PFSK-1 (cell line): ENCODE data around the gene DIP2C.

ENCODE experiments used
- FOXP2 ChIP-seq: optimal IDR thresholded peaks from 2 replicates; pipeline ENCODE3; 2011; ENCODE audit warnings: borderline replicate concordance, control low read depth, inconsistent platforms; ENCODE audit not compliant: insufficient read depth; ENCODE audit errors: extremely low read length, extremely low read depth
- POLR2AphosphoS5 ChIP-seq: IDR thresholded peaks from 2 replicates; pipeline ENCODE4 v1.6.1; 2012; ENCODE audit warnings: low read depth, mild to moderate bottlenecking, control low read depth, low read length, moderate library complexity
- SIN3A ChIP-seq: IDR thresholded peaks from 2 replicates; pipeline ENCODE4 v1.6.1; 2012; ENCODE audit warnings: mild to moderate bottlenecking, low read length, moderate library complexity, borderline replicate concordance; ENCODE audit not compliant: insufficient read depth
- TAF1 ChIP-seq: IDR thresholded peaks from 2 replicates; pipeline ENCODE4 v1.6.1; 2012; ENCODE audit warnings: low read length, control low read depth, borderline replicate concordance; ENCODE audit not compliant: insufficient read depth
- TF ChIP-seq, protein P1 (sequence below), 2 experiments: IDR thresholded peaks; 2 replicates each; pipeline versions ENCODE4 v1.6.1 to v1.8.0; 2011 to 2012; ENCODE audit warnings: low read depth in 2 of 2, low read length in 2 of 2, control low read depth in 1 of 2, inconsistent platforms in 1 of 2, mild to moderate bottlenecking in 1 of 2, moderate library complexity in 1 of 2; ENCODE audit not compliant: insufficient read depth in 1 of 2

DNA sequence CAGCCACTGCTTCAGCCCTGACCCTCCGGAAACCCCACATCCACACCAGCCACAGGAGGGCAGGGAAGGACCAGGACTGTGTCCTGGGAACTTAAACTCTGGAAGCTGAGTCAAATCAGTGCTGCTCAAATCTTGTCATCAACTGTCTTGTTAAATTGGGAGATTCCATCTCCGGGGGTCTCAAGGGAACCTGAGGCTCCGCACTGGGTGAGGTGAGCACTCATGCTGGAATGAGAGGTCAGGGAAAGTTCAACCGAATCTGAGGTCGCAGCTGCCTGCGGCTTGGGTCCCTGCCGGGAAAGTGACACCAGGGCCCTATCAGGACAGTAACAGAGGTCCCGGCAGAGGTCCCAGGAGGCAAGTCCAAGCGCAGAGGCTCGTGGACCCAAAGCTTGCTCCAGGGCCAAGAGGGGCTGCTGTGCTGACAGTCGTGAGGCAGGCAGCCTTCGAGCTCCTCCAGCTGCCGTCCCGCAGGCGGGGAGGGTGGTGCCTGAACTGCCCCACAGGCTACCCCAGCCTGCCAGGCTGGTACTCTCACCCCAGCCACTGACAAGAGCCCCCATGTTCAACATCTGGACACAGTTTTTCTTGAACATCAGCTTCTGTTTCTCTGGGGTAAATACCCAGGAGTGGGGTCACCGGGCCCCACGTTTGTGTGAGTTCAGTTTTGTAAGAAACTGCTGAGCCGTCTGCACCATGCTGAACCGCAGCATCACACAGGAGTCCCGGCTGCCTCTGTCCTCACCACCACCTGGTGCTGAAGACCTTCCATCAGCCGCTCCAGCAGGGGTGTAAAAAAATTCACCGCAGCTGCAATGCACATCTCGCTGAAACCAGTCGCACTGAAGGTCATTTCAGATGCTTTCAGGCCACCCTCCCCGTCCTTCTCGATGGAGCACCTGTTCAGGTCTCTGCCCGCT is 101.0 kb downstream of the DIP2C start:
- no peak for TF ChIP-seq SIN3A
- no peak for TF ChIP-seq TAF1
- TF ChIP-seq, protein P1, sequence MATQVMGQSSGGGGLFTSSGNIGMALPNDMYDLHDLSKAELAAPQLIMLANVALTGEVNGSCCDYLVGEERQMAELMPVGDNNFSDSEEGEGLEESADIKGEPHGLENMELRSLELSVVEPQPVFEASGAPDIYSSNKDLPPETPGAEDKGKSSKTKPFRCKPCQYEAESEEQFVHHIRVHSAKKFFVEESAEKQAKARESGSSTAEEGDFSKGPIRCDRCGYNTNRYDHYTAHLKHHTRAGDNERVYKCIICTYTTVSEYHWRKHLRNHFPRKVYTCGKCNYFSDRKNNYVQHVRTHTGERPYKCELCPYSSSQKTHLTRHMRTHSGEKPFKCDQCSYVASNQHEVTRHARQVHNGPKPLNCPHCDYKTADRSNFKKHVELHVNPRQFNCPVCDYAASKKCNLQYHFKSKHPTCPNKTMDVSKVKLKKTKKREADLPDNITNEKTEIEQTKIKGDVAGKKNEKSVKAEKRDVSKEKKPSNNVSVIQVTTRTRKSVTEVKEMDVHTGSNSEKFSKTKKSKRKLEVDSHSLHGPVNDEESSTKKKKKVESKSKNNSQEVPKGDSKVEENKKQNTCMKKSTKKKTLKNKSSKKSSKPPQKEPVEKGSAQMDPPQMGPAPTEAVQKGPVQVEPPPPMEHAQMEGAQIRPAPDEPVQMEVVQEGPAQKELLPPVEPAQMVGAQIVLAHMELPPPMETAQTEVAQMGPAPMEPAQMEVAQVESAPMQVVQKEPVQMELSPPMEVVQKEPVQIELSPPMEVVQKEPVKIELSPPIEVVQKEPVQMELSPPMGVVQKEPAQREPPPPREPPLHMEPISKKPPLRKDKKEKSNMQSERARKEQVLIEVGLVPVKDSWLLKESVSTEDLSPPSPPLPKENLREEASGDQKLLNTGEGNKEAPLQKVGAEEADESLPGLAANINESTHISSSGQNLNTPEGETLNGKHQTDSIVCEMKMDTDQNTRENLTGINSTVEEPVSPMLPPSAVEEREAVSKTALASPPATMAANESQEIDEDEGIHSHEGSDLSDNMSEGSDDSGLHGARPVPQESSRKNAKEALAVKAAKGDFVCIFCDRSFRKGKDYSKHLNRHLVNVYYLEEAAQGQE (IDR thresholded peaks at IDR 0.05; ENCODE audit: insufficient read depth in 1 of 2, low read depth in 2 of 2, low read length in 2 of 2), result no peak
- TF ChIP-seq POLR2AphosphoS5, result no peak
- no peak for TF ChIP-seq FOXP2
